ENCODE data around the gene PDSS1.
A peak's percentile ranks its signal among the peaks of the same experiment; 100 is the strongest.

The PDSS1 gene

DNA sequence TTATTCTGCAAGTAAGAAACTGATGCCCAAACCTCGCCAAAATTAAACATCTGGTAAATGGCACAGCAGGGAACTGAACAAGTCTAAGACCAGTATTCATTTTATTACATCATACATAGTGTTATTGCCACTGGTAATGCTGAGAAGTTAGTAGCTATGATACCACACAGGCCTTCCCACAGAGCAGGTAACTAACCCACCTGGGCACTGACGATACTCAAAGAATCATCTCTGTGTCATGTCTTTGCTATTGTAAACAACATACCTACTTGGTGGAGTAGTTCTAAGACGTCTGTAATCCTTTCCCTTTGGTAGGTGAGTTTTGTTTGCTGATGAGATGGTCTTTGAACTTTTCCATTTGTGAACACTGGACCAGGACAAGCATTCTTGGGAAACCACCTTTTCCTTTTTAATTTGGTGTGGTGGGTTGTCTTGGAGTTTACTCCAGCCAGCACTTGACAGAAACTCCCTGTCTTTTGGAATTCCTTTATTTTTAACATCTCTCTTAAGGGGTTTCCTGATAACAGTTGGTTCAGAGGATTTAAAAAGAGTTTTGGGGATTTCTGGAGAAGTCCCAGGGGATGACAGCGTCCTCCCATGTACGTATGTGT lies 40.9 kb downstream of the PDSS1 start:
- Mint-ChIP-seq H3K27me3 (no peaks in the 10 kb centered on the region), H3K4me1 (peaks cover 26% of the 10 kb centered on the region), H3K36me3 (peaks cover 48% of the 10 kb centered on the region), H3K4me3 (no peak overlapping the region), H3K27ac (no peak overlapping the region), H3K9me3 (no peaks in the 10 kb centered on the region)
- no peak for DNase-seq
- CTCF ChIA-PET = interaction anchor here (0.7 kb wide), 1 partner anchor 10 kb away, joined by 3 read pairs; no protein-coding TSS in a partner anchor

DNA sequence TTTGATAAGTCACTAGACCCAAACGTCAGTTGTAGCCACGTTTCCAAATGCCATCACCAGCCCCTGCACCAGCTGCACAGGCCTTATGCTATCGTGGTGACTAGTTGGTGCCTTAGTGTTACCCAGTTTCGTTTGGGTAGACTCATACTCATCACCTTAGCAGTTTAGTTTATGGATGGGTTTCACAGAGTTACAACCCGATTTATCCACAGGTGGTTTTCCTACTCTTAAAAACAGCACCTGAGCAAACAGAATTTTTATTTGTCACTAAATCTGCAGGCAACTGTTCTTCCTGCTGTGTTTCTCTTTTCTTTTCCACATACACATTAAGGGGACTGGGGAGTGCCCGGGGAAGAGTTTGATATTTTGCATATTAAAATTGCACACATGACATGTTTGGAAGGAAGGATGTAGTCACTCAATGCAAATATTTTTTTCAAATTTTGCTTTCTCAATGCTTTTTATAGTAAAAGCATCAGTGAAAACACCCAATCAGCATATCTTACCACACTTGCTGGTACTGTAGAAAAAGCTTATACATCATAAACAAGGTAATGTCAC lies 41.6 kb downstream of the PDSS1 start:
- H3K4me1 Mint-ChIP-seq = peaks cover 30% of the 10 kb centered on the region
- peak overlapping the region; percentile 16 for H3K27ac Mint-ChIP-seq
- peaks cover 51% of the 10 kb centered on the region for H3K36me3 Mint-ChIP-seq

DNA sequence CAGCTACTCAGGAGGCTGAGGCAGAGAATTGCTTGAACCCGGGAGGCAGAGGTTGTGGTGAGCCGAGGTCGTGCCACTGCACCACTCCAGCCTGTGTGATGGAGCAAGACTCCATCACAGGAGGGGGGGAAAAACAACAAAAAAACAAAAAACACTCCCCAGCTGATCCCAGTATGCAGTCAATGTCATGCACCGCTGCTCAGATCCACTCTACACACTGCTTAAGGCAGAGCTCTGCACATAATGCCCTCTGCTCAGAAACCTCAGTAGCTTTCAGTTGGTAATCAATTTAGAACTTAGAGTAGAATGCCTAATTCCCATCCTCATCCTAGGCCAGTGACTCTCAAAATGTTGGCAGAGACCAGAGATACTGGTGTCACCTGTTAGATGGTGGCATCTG lies 43.9 kb downstream of the PDSS1 start:
- CTCF ChIA-PET = interaction anchor here (0.9 kb wide), 1 partner anchor 141 kb away, joined by 3 read pairs; no protein-coding TSS in a partner anchor
- Mint-ChIP-seq H3K27me3 (no peaks in the 10 kb centered on the region), H3K4me1 (peaks cover 35% of the 10 kb centered on the region), H3K9me3 (no peaks in the 10 kb centered on the region), H3K36me3 (peaks cover 50% of the 10 kb centered on the region), H3K27ac (no peak overlapping the region), H3K4me3 (no peak overlapping the region)
- no peak for DNase-seq

More for the DNA sequence above, 41.6 kb downstream of the PDSS1 start:
- Mint-ChIP-seq H3K27me3 (no peaks in the 10 kb centered on the region), H3K4me3 (no peak overlapping the region), H3K9me3 (no peaks in the 10 kb centered on the region)
- no peak for DNase-seq
- CTCF ChIA-PET = interaction anchor here (0.7 kb wide), 2 partner anchors 9 to 108 kb away, joined by 3 read pairs; no protein-coding TSS in a partner anchor

DNA sequence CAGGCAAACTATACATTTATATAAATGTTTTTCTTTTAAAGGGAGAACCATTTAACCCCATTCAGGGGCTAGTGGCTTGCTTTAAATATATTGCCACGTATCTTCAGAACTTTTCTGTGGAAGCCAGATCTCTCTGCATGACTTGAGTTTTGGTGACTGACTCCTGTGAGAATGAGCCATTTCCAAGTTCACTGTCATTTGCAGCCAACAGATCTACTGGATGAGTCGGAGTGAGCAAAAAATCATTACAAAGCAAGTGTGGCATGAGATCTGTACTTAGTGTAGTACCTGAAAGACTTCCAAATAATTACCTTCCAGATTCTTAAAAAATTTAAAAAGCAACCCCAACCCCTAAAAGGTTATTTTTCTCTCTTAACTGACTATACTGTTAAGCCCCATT lies 45.6 kb downstream of the PDSS1 start:
- Mint-ChIP-seq H3K27me3 (no peaks in the 10 kb centered on the region), H3K36me3 (peaks cover 51% of the 10 kb centered on the region), H3K27ac (no peak overlapping the region), H3K4me1 (peaks cover 29% of the 10 kb centered on the region), H3K4me3 (no peak overlapping the region), H3K9me3 (no peaks in the 10 kb centered on the region)
- CTCF ChIA-PET = no interaction called here
- no peak for DNase-seq

DNA sequence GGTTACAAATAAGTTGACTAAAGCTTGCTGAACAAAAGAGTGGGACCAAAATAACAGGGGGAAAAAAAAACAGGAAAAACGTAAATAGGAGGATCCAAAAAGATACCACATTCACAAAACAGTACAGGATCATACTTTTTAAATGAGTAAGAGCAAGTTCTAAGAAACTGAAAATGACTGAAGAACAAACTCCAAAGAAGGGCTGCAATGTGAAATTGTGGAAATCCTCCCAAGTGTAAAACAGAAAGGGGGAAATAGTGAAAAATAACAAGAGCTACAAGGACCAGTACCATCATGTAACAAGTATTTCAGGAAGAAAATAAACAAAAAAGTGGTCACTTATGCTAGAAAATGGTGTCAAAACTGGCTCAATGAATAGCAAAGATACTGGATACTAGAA lies 46.3 kb downstream of the PDSS1 start:
- no peak for DNase-seq
- H3K4me1 Mint-ChIP-seq = peaks cover 28% of the 10 kb centered on the region
- H3K36me3 Mint-ChIP-seq = peaks cover 56% of the 10 kb centered on the region
- H3K4me3 Mint-ChIP-seq = no peak overlapping the region
- no peak overlapping the region for H3K27ac Mint-ChIP-seq
- no peaks in the 10 kb centered on the region for H3K27me3 Mint-ChIP-seq
- H3K9me3 Mint-ChIP-seq = no peaks in the 10 kb centered on the region
- CTCF ChIA-PET = interaction anchor here (0.8 kb wide), 1 partner anchor 416 kb away, joined by 3 read pairs; no protein-coding TSS in a partner anchor

DNA sequence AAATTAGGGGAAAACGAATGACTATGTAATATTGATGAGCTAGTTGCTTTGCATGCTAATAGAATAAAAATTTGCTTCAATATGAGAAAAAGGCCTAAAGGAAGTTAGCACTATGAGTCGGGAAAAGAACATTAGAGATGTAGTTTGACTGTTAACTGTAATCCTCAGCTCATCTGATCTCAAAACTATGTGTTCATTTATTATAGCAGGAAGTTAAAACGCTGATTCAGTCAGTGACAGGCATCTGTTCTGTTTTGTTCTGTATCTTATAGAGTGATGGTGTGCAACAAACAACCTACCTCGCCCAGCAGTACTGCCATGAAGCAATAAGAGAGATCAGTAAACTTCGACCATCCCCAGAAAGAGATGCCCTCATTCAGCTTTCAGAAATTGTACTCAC lies 48.6 kb downstream of the PDSS1 start:
- CTCF ChIA-PET = interaction anchor here (0.9 to 1.2 kb wide), 2 partner anchors 20 to 23 kb away, joined by 3 read pairs; no protein-coding TSS in a partner anchor
- Mint-ChIP-seq H3K9me3 (no peaks in the 10 kb centered on the region), H3K36me3 (peaks cover 47% of the 10 kb centered on the region), H3K27ac (no peak overlapping the region), H3K4me1 (peaks cover 14% of the 10 kb centered on the region), H3K27me3 (no peaks in the 10 kb centered on the region), H3K4me3 (no peak overlapping the region)
- no peak for DNase-seq

DNA sequence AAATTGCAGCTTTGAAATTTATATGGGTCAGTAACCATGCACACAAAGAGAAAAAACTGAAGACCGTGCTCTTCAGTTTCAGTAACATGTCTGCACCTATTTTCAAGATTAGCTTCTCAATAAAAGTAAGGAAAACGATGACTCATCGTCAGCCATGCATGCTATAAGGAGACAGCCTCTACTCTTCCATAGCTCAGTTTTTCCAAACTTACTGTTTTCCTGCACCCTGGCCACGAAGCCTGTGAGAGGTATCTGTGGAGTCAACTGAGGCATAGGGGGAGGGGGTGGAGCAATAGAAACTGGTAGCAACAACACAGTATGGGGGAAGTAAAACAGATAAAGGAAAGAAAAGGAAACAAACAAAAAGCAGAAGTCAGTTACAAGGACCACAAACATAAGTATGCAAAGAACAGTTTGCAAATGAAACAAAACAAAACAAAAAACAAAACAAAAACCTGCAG lies 58.0 kb downstream of the PDSS1 start:
- CTCF ChIA-PET = interaction anchor here (0.9 to 1.9 kb wide), 2 partner anchors 29 to 32 kb away, joined by 3 to 5 read pairs; no protein-coding TSS in a partner anchor
- Mint-ChIP-seq H3K9me3 (no peaks in the 10 kb centered on the region), H3K4me3 (no peak overlapping the region), H3K27me3 (no peaks in the 10 kb centered on the region), H3K27ac (no peak overlapping the region), H3K36me3 (peaks cover 22% of the 10 kb centered on the region), H3K4me1 (peaks cover 3% of the 10 kb centered on the region)
- no peak for DNase-seq

DNA sequence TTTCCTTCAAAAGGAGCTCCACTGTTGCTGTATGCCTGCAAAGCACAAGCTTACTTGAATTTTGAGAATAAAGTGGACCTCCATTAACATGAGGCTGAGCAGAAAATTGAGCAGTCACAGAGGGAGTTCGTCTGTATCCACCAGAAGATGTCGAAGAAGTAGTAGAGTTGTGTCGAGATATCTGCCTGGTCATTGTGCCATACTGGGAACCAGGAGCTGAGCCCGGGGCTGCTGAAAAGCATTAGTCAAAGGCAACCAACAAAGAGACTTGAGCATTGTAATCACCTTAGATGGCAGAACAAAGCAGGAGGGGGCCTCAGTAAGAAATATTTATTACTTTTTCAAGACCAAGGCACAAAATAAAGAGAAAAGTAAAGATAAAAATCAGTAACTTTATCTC lies 61.5 kb downstream of the PDSS1 start:
- no peak for DNase-seq
- Mint-ChIP-seq H3K27ac (no peak overlapping the region), H3K27me3 (no peaks in the 10 kb centered on the region), H3K9me3 (no peaks in the 10 kb centered on the region), H3K36me3 (peaks cover 23% of the 10 kb centered on the region), H3K4me3 (no peak overlapping the region), H3K4me1 (peaks cover 3% of the 10 kb centered on the region)
- CTCF ChIA-PET = no interaction called here

DNA sequence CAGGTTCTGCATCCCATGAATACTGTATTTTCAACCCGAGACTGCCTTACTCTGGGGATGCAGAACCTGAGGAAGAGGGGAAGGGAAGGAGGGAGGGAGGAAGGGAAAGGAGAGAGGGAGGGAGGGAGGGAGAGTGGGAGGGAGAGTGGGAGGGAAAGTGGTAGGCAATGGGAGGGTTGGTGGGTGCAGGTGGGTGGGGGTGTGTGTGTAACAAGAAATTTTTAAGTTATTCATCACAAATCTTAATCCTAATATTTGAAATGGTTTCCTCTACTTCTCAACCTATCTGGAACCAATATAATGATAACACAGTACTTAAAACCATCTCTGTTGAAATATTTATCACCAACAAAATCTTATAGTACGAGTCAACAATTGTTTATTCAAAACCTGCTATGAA lies 68.0 kb downstream of the PDSS1 start:
- H3K27me3 Mint-ChIP-seq = no peaks in the 10 kb centered on the region
- H3K36me3 Mint-ChIP-seq = peaks cover 25% of the 10 kb centered on the region
- H3K4me1 Mint-ChIP-seq = no peaks in the 10 kb centered on the region
- CTCF ChIA-PET = no interaction called here
- H3K9me3 Mint-ChIP-seq = no peaks in the 10 kb centered on the region
- DNase-seq = no peak
- no peak overlapping the region for H3K4me3 Mint-ChIP-seq
- H3K27ac Mint-ChIP-seq = no peak overlapping the region

DNA sequence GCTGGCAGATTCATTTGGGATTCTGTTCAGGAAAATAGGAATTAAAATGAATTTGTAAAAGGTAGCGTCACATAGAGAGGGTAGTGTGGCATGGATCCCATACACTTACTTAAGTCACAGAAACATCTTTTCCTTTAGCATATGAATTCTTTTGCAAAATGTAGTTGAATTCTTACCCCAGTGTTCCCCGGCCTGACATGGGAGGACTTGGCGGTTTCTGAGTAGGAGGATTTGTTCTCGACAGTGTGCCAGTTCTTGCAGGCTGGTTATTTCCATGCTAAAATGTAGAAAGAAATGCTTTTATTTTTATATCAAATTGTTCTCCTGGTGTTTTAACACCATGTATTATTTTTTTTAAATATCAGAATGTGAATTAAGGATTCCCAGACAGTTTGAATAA lies 72.6 kb downstream of the PDSS1 start:
- H3K9me3 Mint-ChIP-seq = no peaks in the 10 kb centered on the region
- H3K27ac Mint-ChIP-seq = no peak overlapping the region
- H3K4me3 Mint-ChIP-seq = no peak overlapping the region
- no peaks in the 10 kb centered on the region for H3K27me3 Mint-ChIP-seq
- CTCF ChIA-PET = no interaction called here
- H3K4me1 Mint-ChIP-seq = peaks cover 3% of the 10 kb centered on the region
- peaks cover 20% of the 10 kb centered on the region for H3K36me3 Mint-ChIP-seq
- no peak for DNase-seq

DNA sequence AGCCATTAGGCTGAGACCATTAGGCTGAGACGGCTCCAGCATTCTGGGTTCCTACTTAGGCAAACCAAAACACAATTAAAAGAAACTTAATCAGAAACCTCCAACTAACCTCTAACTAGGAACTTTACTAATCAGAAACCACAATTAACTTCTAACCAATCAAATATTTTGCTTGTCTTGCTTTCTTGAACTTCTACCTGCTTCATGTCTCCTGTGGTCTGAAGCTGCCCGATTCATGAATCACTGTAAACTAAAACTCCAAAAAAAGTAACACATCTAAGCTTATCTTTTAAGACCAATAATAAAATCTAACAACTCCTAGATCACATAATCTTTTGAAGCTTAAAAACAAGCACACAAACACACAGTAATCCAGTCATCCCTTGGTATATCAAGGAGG lies 76.1 kb downstream of the PDSS1 start:
- no peak overlapping the region for H3K4me3 Mint-ChIP-seq
- H3K27ac Mint-ChIP-seq = no peak overlapping the region
- no peaks in the 10 kb centered on the region for H3K9me3 Mint-ChIP-seq
- DNase-seq = no peak
- H3K36me3 Mint-ChIP-seq = peaks cover 16% of the 10 kb centered on the region
- CTCF ChIA-PET = interaction anchor here (0.5 kb wide), 1 partner anchor 22 kb away, joined by 4 read pairs; no protein-coding TSS in a partner anchor
- H3K4me1 Mint-ChIP-seq = peaks cover 9% of the 10 kb centered on the region
- no peaks in the 10 kb centered on the region for H3K27me3 Mint-ChIP-seq

DNA sequence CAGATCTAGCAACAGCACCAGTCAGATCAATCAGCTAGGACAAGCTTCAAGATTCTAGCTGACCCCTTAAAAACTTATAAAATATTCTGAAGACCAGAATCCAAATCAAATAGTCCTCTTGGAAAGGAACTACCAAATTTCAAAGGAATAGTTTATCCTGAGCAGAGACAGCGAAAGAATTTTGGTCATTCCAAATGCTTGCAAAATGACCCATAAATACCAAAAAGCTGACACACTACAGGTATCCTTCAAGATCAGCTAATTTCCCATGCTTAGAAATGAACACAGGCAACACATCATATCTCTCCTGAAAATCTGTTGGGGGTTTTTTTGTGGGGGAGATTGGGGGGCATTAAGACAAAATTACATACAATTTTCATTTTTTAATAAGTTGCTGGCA lies 78.8 kb downstream of the PDSS1 start:
- H3K27ac Mint-ChIP-seq = no peak overlapping the region
- DNase-seq = no peak
- peaks cover 21% of the 10 kb centered on the region for H3K4me1 Mint-ChIP-seq
- H3K4me3 Mint-ChIP-seq = no peak overlapping the region
- H3K36me3 Mint-ChIP-seq = peaks cover 8% of the 10 kb centered on the region
- H3K9me3 Mint-ChIP-seq = no peaks in the 10 kb centered on the region
- H3K27me3 Mint-ChIP-seq = no peaks in the 10 kb centered on the region
- CTCF ChIA-PET = interaction anchor here (0.6 kb wide), 1 partner anchor 217 kb away, joined by 3 read pairs; no protein-coding TSS in a partner anchor

DNA sequence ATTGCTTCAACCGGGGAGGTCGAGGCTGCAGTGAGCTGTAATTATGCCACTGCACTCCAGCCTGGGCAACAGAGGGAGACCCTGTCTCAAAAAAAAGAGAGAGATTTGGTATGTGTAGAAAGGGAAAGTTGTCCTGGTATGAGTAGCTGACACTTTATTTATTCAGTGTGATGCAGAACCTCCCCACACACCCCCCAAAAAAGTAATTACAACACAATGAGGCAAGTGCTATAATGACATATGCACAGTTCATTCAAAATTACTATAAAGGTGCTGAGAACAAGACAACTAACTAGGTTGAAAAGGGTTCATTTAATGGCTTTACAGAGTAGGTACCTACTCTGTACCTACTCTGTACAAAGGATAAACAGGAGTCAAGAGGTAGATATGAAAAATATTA lies 80.2 kb downstream of the PDSS1 start:
- H3K36me3 Mint-ChIP-seq = peaks cover 10% of the 10 kb centered on the region
- no peaks in the 10 kb centered on the region for H3K27me3 Mint-ChIP-seq
- DNase-seq = no peak
- no peak overlapping the region for H3K4me3 Mint-ChIP-seq
- no peak overlapping the region for H3K27ac Mint-ChIP-seq
- H3K9me3 Mint-ChIP-seq = no peaks in the 10 kb centered on the region
- CTCF ChIA-PET = no interaction called here
- H3K4me1 Mint-ChIP-seq = peaks cover 27% of the 10 kb centered on the region

DNA sequence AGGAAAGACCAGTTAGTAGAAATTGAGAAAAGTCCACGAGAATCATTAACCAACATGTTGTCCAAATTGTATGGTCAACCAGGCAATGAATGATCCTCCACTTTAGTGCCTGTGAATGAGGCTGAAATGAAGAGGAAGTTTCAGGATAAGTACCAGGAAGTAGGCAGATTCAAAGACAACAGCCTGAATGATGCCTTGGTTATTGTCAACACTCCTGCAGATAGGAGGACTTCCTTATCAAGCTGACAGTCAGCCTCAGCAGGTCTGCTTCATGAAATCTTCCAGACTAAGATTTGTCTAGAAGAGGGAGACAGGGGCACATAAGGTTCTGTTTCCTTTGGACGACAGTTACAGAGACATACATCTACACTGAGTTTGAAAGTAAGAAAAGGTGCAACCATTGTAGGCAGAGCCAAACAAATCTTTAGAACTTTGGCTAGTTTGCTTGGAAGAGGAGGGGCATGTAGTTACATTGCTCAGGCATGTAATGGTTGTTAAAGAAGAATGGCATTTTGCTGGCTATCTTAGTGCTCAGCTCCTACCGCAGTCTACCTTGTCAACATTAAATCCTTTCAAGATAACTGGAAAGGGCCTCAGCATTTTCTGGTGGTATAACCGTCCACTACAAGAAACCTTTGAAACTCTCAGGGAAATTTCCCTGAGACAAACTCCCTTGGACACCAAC lies 81.8 kb downstream of the PDSS1 start:
- Mint-ChIP-seq H3K4me3 (no peak overlapping the region), H3K27me3 (no peaks in the 10 kb centered on the region), H3K9me3 (no peaks in the 10 kb centered on the region), H3K36me3 (peaks cover 10% of the 10 kb centered on the region), H3K4me1 (peaks cover 28% of the 10 kb centered on the region), H3K27ac (no peak overlapping the region)
- CTCF ChIA-PET = no interaction called here
- no peak for DNase-seq
